SKM-1 treated with dmso at 0.1 percent for 144 hours (cell line): ENCODE measurements around the gene CCL21.
"Not testable (repeated sequence)": the region's sequence is repeated elsewhere in the genome, so short reads cannot be mapped to it uniquely, and the experiment has no call there.

Experiments used
- DNase-seq: peaks from one replicate; lab custom pipeline; 2025; ENCODE audit not compliant: unreplicated experiment; lab: John Stamatoyannopoulos, UW

CCL21 gene

DNA sequence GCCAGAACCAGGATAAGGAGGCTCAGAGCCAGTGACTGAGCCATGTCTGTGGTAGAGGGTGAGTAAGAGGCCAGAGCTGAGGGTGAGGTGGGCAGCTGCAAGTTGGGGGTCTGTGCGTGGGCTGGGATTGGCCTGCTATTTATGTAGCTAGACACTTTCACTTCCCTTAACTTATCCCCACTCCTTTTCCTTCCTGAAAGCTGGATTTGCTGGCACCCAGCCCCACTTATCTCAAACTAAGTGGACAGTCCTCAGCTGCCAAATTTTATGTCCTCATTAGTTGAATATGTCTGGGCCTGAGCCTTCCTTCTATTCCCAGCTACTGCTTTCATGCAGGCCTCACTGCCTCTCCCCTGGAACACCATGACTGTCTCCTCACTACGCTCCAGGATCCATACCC is at the start of gene CCL21:
Gene CCL21, minus strand, starts transcription at position 114 of the 400 bp plus-strand sequence. Its CDS starts 70 bp downstream, at position 44.
- DNase-seq: no peak

- DNase-seq: no peak
Observed at GRCh38 chr9:34759432-34760134, 49.6 kb upstream of the CCL21 start.

DNA sequence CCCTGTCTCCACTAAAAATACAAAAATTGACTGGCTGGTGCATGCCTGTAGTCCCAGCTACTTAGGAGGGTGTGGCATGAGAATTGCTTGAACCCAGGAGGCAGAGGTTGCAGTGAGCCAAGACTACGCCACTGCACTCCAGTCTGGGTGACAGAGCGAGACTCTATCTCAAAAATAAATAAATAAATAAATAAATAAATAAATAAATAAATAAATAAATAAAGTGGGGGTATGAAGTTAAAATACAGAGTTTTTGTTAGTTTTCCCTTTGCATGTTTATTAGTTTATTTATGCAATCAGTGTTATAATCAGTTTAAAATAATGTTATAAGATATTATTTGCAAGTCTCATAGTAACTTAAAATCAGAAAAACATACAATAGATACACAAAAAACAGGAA is 40.4 kb upstream of the CCL21 start:
- DNase-seq: not testable (repeated sequence)

- DNase-seq: no peak
Observed at GRCh38 chr9:34746526-34746925, 36.6 kb upstream of the CCL21 start.

GRCh38 chr9:34744295-34745221 is 34.6 kb upstream of the CCL21 start:
- DNase-seq: no peak

DNA sequence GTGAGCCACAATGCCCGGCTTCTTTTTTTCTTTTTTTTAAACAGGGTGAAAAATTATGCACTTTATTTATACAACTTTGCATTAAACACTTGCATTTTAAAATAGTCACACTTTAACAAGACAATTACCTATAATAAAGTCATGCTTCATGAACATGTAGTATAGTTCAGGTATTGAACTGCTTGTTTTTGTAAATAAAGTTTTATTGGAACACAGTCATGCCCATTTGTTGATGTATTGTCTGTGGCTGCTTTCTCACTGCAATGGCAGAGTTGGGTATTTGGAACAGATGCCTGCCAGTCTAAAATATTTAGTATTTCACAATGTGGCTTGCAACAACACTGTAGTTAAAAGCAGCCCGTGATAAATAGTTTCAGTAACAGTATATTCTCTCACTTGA is 32.8 kb upstream of the CCL21 start:
- DNase-seq: no peak

DNA sequence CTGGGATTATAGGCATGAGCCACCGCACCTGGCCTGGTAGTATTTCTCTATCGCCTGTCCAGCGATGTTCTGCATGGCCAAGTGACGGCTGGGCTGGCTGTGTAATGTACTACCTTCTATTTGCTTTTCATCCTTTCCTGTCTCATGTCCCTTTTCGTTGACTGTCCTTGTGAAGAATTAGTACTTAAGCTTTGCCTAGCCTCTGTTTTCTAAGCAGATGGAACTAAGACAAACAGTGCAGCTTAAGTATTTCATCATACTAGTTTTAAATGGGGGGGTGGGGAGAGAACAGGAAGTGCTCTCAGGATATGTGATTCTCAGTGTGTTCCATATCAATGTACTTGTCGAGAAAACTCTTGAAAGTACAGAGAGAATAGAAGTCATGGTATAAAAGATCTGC is 31.7 kb upstream of the CCL21 start:
- no peak for DNase-seq

GRCh38 chr9:34740176-34740575 is 30.2 kb upstream of the CCL21 start:
- not testable (repeated sequence) for DNase-seq

DNA sequence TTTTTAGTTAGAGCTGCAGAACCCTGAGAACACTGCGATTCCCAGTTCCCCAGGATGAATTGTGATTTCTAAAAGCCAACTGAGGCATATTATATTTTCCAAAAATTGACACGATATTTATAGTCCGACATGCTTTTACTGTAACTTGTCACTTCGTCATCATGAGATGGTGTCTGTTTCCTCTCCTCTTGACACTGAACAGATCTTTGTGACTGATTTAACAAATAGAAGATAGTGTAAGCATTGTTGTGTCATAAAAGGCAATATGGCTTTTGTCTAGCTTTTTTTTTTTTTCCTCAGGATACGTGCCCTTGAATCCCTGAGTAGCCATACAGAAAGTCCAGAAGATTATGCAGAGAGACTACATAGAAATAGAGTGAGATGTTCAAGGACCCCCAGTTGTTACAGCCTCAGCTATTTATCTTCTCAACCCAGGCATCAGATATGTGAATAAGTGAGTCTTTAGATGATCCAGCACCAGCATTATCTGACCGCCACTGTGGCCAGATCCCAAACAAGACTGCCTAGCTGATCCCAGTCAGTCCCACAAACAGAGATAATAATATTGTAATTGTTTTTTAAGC is 27.8 kb upstream of the CCL21 start:
- DNase-seq: no peak

GRCh38 chr9:34734720-34735119 is 24.8 kb upstream of the CCL21 start:
- no peak for DNase-seq

- DNase-seq: no peak
Observed at GRCh38 chr9:34732886-34733285, 22.9 kb upstream of the CCL21 start.

GRCh38 chr9:34732478-34732877 is 22.5 kb upstream of the CCL21 start:
- DNase-seq: no peak

DNA sequence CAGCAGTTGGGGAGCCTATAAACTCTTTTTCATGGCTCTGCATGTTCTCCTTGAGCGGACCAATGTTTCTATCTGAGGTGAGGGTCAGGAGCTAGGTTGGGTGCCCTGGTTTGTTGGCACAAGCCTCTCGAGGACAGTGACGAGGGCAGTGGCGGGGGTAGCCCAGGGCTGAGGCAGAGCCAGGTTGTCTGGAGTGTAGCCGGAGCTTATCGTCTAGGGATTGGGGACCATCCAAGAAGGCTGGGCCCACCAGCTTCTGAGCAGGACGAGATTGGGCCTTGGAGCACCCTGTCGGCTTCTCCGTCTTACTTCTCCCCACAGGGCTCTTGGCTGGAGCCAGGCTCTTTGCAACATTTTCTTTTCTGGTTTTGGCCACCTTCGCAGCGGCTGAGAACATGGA is 13.2 kb upstream of the CCL21 start:
- DNase-seq: no peak

- DNase-seq: not testable (repeated sequence)
Observed at GRCh38 chr9:34719769-34720025, 9.8 kb upstream of the CCL21 start.

- no peak for DNase-seq
Observed at GRCh38 chr9:34719021-34719768, 9.3 kb upstream of the CCL21 start.

- no peak for DNase-seq
Observed at GRCh38 chr9:34717996-34718614, 8.2 kb upstream of the CCL21 start.

GRCh38 chr9:34716711-34717110 is 6.8 kb upstream of the CCL21 start:
- DNase-seq: no peak

DNA sequence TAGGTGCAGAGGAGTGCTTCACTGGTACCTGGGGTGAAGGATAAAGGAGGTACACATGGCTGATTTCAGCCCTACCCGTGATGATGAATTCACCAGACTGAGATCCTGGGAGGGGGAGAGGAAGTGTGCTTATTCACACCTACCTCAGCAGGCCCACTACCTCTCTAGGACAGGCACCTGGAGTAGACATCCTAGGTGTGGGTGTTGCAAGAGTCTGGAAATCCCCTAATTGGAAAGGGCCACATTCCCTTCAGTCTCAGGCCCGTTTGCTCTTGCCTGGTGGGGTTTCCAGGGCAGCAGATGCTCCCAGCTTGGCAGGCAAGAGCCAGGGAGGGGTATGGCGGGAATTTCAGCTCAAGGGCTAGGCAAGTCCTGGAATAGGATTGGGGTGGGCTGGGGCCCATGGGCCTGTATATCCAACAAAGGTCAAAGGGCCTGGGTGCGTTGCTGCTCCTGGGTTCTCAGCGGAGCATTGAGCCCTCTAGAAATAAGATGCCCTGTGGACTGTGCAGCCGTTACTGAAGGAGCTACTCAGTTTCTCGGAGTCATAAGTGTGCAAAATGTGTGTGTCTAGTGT is 5.8 kb upstream of the CCL21 start:
- DNase-seq: no peak

DNA sequence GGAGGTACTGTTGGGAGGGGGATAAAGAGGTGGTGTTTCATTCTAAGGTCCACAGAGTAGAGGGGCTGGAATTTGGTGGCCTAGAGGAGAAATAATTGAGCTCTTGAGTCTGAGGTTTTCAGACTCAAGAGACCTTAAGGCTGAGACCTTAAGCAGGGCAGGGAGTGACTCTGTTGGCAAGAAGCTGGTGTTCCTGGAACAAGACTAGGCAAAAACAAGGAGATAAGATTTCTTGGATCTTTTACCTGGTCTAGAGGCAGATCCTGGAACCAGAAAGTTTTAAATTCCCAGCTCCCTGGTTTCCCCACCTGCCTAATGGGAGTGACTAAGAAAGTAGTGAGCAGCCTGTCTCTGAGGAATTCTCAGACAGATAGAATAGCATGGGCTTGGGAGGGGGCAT is 4.1 kb upstream of the CCL21 start:
- DNase-seq: no peak

- no peak for DNase-seq
Observed at GRCh38 chr9:34712140-34712539, 2.2 kb upstream of the CCL21 start.
